ENCODE results near the gene PI16.

DNA sequence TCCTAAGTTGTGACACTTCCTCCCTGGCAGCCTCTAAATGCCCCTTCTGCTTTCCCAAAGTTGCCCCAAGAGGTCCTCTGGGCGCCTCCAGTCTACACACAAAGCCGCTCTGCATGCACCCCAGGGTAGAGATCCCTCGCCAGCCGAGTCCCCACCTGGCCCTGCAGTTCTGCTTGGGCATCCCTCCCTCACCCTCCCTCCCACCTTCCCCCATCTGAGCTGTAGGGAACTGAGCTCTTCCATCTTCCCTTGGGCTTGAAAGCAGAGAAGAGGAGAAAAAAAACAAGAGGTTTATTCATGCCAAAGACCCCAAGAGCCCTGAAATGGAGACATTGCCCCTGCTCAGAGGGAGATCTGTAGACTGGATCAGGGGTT, 45.2 kb downstream of the PI16 start:
- TF ChIP-seq, protein P1, sequence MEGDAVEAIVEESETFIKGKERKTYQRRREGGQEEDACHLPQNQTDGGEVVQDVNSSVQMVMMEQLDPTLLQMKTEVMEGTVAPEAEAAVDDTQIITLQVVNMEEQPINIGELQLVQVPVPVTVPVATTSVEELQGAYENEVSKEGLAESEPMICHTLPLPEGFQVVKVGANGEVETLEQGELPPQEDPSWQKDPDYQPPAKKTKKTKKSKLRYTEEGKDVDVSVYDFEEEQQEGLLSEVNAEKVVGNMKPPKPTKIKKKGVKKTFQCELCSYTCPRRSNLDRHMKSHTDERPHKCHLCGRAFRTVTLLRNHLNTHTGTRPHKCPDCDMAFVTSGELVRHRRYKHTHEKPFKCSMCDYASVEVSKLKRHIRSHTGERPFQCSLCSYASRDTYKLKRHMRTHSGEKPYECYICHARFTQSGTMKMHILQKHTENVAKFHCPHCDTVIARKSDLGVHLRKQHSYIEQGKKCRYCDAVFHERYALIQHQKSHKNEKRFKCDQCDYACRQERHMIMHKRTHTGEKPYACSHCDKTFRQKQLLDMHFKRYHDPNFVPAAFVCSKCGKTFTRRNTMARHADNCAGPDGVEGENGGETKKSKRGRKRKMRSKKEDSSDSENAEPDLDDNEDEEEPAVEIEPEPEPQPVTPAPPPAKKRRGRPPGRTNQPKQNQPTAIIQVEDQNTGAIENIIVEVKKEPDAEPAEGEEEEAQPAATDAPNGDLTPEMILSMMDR (IDR thresholded peaks at IDR 0.05): no peak
- TF ChIP-seq EZH2 (IDR thresholded peaks at IDR 0.05; ENCODE audit: borderline replicate concordance, insufficient read depth, low read depth, low read length, poor library complexity, severe bottlenecking): no peak

Data from B cell (primary cell).